Measurements from ENCODE around the gene MYO16.

MYO16 gene

DNA sequence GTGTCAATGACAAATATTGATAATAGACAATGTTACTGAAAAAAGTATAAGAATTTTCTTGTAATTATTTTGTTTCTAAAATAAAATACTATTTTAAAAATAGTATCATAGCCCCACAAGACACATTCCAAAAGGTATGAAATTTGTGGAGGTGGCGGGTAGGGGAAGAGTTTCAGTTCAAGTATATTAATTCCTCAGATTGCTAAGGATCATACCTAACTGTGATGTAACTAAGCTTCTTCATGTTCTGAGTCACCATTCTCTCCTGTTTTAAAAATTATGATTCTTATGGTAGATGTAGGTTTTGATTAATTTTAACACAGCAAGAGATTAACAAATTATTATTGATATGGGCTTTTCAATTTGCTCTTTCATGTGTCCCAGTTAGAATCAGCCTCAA lies 61.3 kb downstream of the MYO16 start:
- CTCF ChIA-PET, result interaction anchor here (0.7 kb wide), 1 partner anchor 204 kb away, joined by 6 read pairs; no protein-coding TSS in a partner anchor

DNA sequence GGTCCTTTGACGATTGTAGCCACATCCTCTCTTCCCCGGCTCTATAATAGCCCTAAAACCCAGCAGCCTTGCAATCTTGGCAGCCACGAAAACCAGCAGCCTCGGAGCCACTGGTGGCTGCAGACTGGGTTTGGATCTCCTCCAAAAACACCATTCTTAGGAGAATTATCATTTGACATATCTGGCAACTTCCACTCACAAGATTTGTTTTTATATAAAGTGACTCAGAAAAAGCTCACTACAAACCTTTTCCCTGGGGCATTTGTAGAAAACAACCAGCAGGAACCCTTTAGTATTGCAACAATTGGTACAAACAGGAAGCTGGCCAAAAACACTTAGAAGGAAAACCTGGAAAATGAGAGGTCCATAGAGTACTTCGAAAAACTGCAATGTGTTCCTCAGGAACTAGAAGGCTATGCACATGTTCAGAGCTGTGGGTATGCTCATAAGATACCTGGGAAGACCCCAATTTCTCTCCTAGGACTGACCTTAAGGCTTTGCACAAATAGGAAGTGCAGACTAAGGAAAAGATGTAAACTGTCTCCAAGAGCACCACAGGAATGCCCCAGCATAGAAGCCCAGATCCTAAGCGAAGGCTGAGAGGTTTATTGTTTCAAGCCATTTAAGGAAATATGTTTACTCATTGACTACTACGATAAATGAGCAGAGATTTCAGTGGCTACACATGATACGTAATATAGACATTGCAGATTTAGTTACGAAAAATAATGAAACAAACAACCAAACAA lies 71.2 kb downstream of the MYO16 start:
- H3K9me3 ChIP-seq (ENCODE audit: control insufficient read depth, insufficient read depth, low read depth, low read length), result no peaks in the 10 kb centered on the region
- H3K36me3 ChIP-seq (ENCODE audit: control insufficient read depth in 2 of 2, insufficient read depth in 1 of 2, low read length in 2 of 2), result no peaks in the 10 kb centered on the region
- no peak overlapping the region for H3K4me3 ChIP-seq (ENCODE audit: low read depth, low read length)
- H3K4me1 ChIP-seq (ENCODE audit: control insufficient read depth, insufficient read depth, low read length), result no peaks in the 10 kb centered on the region
- no peak overlapping the region for H3K27ac ChIP-seq (ENCODE audit: extremely low read depth, low read depth, low read length)
- ChIA-PET CTCF (no interaction called here), POLR2A (no interaction called here)
- no peak for TF ChIP-seq ZNF433 (tag by site-specific recombination; IDR thresholded peaks at IDR 0.05; ENCODE audit: low read depth)
- TF ChIP-seq, protein P1, sequence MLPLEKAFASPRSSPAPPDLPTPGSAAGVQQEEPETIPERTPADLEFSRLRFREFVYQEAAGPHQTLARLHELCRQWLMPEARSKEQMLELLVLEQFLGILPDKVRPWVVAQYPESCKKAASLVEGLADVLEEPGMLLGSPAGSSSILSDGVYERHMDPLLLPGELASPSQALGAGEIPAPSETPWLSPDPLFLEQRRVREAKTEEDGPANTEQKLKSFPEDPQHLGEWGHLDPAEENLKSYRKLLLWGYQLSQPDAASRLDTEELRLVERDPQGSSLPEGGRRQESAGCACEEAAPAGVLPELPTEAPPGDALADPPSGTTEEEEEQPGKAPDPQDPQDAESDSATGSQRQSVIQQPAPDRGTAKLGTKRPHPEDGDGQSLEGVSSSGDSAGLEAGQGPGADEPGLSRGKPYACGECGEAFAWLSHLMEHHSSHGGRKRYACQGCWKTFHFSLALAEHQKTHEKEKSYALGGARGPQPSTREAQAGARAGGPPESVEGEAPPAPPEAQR (tag by site-specific recombination; IDR thresholded peaks at IDR 0.05), result no peak
- TF ChIP-seq ZNF341 (tag by site-specific recombination; IDR thresholded peaks at IDR 0.05; ENCODE audit: low read depth), result no peak
- TF ChIP-seq, protein P2, sequence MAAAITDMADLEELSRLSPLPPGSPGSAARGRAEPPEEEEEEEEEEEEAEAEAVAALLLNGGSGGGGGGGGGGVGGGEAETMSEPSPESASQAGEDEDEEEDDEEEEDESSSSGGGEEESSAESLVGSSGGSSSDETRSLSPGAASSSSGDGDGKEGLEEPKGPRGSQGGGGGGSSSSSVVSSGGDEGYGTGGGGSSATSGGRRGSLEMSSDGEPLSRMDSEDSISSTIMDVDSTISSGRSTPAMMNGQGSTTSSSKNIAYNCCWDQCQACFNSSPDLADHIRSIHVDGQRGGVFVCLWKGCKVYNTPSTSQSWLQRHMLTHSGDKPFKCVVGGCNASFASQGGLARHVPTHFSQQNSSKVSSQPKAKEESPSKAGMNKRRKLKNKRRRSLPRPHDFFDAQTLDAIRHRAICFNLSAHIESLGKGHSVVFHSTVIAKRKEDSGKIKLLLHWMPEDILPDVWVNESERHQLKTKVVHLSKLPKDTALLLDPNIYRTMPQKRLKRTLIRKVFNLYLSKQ (tag by site-specific recombination; IDR thresholded peaks at IDR 0.05; ENCODE audit: borderline replicate concordance), result no peak
- TF ChIP-seq ZNF133 (tag by site-specific recombination; IDR thresholded peaks at IDR 0.05), result no peak
- TF ChIP-seq ZNF670 (tag by site-specific recombination; IDR thresholded peaks at IDR 0.05; ENCODE audit: low read depth), result no peak
- TF ChIP-seq MEIS1 (CRISPR knock-in tag; IDR thresholded peaks at IDR 0.05; ENCODE audit: borderline replicate concordance), result no peak
- TF ChIP-seq, protein P3, sequence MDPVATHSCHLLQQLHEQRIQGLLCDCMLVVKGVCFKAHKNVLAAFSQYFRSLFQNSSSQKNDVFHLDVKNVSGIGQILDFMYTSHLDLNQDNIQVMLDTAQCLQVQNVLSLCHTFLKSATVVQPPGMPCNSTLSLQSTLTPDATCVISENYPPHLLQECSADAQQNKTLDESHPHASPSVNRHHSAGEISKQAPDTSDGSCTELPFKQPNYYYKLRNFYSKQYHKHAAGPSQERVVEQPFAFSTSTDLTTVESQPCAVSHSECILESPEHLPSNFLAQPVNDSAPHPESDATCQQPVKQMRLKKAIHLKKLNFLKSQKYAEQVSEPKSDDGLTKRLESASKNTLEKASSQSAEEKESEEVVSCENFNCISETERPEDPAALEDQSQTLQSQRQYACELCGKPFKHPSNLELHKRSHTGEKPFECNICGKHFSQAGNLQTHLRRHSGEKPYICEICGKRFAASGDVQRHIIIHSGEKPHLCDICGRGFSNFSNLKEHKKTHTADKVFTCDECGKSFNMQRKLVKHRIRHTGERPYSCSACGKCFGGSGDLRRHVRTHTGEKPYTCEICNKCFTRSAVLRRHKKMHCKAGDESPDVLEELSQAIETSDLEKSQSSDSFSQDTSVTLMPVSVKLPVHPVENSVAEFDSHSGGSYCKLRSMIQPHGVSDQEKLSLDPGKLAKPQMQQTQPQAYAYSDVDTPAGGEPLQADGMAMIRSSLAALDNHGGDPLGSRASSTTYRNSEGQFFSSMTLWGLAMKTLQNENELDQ (tag by site-specific recombination; IDR thresholded peaks at IDR 0.05; ENCODE audit: low read depth), result no peak
- TF ChIP-seq KLF7 (tag by site-specific recombination; IDR thresholded peaks at IDR 0.05; ENCODE audit: borderline replicate concordance), result no peak
- no peak for TF ChIP-seq ZNF223 (tag by site-specific recombination; IDR thresholded peaks at IDR 0.05)
- TF ChIP-seq, protein P4, sequence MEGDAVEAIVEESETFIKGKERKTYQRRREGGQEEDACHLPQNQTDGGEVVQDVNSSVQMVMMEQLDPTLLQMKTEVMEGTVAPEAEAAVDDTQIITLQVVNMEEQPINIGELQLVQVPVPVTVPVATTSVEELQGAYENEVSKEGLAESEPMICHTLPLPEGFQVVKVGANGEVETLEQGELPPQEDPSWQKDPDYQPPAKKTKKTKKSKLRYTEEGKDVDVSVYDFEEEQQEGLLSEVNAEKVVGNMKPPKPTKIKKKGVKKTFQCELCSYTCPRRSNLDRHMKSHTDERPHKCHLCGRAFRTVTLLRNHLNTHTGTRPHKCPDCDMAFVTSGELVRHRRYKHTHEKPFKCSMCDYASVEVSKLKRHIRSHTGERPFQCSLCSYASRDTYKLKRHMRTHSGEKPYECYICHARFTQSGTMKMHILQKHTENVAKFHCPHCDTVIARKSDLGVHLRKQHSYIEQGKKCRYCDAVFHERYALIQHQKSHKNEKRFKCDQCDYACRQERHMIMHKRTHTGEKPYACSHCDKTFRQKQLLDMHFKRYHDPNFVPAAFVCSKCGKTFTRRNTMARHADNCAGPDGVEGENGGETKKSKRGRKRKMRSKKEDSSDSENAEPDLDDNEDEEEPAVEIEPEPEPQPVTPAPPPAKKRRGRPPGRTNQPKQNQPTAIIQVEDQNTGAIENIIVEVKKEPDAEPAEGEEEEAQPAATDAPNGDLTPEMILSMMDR (tag by site-specific recombination; IDR thresholded peaks at IDR 0.05), result no peak
- no peak for TF ChIP-seq ZNF184 (tag by site-specific recombination; IDR thresholded peaks at IDR 0.05)
- TF ChIP-seq HOXC10 (CRISPR knock-in tag; IDR thresholded peaks at IDR 0.05), result no peak

More for the DNA sequence above, 61.3 kb downstream of the MYO16 start:
- TF ChIP-seq RBAK (tag by site-specific recombination; IDR thresholded peaks at IDR 0.05) (no peak), ZNF416 (tag by site-specific recombination; IDR thresholded peaks at IDR 0.05) (no peak), ZNF610 (tag by site-specific recombination; IDR thresholded peaks at IDR 0.05; ENCODE audit: borderline replicate concordance) (no peak), ZBTB21 (tag by site-specific recombination; IDR thresholded peaks at IDR 0.05) (no peak), ZNF701 (tag by site-specific recombination; IDR thresholded peaks at IDR 0.05) (no peak), ZSCAN16 (tag by site-specific recombination; IDR thresholded peaks at IDR 0.05) (no peak), ZNF10 (tag by site-specific recombination; IDR thresholded peaks at IDR 0.05) (no peak), MZF1 (tag by site-specific recombination; IDR thresholded peaks at IDR 0.05; ENCODE audit: borderline replicate concordance) (no peak)
- TF ChIP-seq, protein P5, sequence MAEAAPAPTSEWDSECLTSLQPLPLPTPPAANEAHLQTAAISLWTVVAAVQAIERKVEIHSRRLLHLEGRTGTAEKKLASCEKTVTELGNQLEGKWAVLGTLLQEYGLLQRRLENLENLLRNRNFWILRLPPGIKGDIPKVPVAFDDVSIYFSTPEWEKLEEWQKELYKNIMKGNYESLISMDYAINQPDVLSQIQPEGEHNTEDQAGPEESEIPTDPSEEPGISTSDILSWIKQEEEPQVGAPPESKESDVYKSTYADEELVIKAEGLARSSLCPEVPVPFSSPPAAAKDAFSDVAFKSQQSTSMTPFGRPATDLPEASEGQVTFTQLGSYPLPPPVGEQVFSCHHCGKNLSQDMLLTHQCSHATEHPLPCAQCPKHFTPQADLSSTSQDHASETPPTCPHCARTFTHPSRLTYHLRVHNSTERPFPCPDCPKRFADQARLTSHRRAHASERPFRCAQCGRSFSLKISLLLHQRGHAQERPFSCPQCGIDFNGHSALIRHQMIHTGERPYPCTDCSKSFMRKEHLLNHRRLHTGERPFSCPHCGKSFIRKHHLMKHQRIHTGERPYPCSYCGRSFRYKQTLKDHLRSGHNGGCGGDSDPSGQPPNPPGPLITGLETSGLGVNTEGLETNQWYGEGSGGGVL (tag by site-specific recombination; IDR thresholded peaks at IDR 0.05), result no peak
- TF ChIP-seq, protein P6, sequence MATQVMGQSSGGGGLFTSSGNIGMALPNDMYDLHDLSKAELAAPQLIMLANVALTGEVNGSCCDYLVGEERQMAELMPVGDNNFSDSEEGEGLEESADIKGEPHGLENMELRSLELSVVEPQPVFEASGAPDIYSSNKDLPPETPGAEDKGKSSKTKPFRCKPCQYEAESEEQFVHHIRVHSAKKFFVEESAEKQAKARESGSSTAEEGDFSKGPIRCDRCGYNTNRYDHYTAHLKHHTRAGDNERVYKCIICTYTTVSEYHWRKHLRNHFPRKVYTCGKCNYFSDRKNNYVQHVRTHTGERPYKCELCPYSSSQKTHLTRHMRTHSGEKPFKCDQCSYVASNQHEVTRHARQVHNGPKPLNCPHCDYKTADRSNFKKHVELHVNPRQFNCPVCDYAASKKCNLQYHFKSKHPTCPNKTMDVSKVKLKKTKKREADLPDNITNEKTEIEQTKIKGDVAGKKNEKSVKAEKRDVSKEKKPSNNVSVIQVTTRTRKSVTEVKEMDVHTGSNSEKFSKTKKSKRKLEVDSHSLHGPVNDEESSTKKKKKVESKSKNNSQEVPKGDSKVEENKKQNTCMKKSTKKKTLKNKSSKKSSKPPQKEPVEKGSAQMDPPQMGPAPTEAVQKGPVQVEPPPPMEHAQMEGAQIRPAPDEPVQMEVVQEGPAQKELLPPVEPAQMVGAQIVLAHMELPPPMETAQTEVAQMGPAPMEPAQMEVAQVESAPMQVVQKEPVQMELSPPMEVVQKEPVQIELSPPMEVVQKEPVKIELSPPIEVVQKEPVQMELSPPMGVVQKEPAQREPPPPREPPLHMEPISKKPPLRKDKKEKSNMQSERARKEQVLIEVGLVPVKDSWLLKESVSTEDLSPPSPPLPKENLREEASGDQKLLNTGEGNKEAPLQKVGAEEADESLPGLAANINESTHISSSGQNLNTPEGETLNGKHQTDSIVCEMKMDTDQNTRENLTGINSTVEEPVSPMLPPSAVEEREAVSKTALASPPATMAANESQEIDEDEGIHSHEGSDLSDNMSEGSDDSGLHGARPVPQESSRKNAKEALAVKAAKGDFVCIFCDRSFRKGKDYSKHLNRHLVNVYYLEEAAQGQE (tag by site-specific recombination; IDR thresholded peaks at IDR 0.05), result no peak
- Histone ChIP-seq H3K4me3 (ENCODE audit: low read depth, low read length) (no peak overlapping the region), H3K36me3 (ENCODE audit: control insufficient read depth in 2 of 2, insufficient read depth in 1 of 2, low read length in 2 of 2) (no peaks in the 10 kb centered on the region), H3K27ac (ENCODE audit: extremely low read depth, low read depth, low read length) (no peak overlapping the region), H3K4me1 (ENCODE audit: control insufficient read depth, insufficient read depth, low read length) (no peaks in the 10 kb centered on the region), H3K9me3 (ENCODE audit: control insufficient read depth, insufficient read depth, low read depth, low read length) (no peaks in the 10 kb centered on the region)
- POLR2A ChIA-PET, result no interaction called here

Measured in HEK293 (cell line).